HTERT RPE-1 (cell line): ENCODE data around the gene TPD52L2.
"Not testable (repeated sequence)": the region's sequence is repeated elsewhere in the genome, so short reads cannot be mapped to it uniquely, and the experiment has no call there.

Experiments used
- in situ Hi-C: fragments of 300-500 bp; cut with MboI; formaldehyde crosslinking; loops from 4 replicates; pipeline ENCODE4 v1.14.3; 2020; ENCODE audit warnings: low sequenced_read_pairs

The TPD52L2 gene

DNA sequence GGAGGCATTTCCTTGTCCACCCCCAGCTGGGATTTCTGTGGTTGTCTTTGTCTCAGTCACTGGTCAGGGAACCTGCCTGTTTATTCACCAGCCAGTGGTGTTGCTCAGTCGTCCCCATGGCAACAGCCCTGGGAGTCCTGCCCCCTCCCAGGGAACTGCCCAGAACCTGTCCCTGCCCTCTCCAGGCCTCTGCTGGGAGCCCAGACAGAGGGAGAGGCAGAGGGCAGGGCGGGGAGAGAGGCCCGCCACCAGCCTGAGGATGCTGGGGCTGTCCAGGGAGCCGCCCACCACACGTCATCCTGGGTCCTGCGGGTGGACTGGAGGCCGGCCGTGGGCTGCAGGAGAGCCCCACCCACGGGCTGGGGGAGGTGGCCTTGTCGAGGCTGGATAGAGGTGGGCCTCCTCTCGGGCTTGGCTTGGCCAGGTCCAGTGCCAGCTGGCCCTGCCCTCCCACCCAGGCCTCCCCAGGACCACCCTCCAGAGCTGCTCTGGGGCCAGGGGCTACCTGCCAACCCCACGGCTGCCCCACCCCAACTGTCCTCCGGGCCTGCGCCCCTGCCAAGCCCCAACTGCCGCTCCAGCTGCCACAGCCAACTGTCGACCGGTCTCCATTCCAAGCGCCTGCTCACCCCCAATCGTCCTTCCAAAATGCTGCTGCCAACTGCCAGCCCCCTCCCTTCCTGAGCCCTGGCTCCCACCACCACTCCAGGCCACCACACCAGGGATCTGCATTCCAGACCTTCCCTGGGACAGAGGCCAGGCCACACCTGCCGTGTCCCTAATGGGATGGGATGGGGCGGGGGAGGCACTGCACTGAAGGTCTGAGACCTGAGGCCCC, 29.8 kb upstream of the TPD52L2 start:
- in situ Hi-C loops: no loop called here

DNA sequence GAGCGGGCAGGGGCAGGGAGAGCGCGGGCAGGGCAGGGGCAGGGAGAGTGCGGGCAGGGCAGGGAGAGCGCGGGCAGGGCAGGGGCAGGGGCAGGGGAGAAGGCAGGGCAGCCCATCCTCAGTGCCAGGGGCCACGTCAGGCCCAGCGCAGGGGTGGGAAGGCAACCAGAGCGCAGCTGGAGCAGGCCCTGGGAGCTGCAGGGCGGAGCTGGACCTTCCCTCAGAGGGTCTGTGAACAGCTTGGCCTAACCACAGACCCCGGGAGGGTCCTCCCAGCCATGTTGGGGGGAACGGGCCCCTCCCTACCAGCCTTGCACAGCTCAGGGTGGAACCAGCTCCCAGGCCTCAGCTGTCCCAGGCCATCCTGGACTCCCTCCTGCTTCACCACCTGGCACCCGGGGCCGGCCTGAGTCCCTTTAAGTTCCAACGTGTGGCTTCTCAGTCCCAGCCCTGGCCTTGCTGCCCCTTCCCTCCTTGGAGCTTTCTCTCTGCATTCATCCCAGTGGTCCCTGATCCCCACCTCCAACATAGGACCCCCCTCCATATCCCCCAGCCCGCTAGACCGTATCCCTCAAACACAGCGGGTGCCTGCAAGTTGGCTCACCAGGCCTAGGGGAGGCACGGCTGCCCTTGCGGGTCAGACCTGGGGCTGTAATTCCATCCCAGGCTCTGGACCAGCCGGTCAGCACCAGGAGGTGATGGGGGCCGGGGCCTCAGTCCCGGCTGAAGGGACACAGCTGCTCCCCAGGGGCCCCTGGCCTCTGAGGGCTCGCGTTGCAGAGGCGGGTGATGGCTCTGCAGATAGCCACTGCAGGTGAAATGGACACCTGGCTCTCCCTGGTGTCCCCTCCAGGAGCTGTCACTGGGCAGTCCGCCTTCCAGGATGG, 28.4 kb upstream of the TPD52L2 start:
- in situ Hi-C loops: no loop called here

DNA sequence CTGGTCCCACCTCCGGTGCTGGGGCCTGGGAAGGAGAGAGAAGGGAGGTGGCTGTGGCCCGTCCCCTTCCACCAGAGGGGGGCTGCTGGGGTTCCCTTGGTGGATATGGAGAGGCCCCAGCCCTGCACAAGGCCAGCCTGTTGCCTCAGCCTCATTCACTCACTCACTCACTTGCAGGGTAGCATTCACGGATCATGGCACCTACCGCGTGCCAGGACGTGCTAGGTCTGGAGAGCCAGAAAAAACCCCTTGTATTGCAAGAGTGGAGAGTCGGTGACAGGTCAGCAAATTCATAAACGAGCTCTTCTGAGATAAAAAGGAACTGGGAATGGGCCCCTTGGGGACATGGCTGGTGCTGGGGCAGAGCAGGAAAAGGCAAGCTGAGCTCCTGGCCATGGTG, 27.6 kb upstream of the TPD52L2 start:
- in situ Hi-C loops: no loop called here

DNA sequence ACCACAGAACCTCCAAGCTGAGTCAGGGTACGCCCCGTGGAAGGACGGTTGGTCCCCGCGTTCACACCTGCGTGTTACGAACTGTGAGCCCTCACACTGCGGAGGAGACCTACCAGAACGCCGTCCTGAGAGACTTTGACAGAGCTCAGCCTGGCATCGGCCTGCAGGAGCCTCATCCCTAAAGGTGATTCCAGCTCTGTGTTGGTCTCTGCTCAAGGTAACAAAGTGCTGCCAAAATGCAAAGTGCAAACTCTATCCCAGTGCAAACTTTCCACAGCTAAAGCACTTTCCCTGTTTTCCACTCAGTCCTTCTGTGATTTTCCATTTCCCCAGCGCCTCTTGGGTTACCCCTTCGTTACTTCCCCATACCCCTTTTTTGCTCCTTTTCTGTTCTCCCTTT, 25.4 kb upstream of the TPD52L2 start:
- in situ Hi-C loops: no loop called here

DNA sequence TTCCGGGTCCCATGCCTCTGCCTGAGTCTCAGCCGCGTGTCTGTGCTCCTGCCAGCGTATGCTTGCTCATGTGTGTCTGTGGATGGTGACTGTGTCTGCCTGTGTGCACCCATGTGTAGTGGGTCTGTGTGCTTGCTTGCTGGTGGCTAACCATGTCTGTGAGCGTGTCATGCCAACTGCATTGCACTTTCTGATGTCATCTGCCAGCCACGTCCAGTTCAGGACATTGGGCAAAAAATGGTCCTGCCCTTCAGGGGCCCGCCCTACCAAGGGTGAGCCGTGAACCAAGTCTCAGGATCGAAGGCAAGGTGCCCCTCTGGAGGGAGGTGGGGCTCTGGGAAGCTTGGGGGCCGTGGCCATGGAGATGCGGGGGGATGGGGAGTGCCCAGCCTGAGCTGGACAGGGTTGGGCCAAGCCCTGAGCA, 24.7 kb upstream of the TPD52L2 start:
- in situ Hi-C loops: no loop called here

DNA sequence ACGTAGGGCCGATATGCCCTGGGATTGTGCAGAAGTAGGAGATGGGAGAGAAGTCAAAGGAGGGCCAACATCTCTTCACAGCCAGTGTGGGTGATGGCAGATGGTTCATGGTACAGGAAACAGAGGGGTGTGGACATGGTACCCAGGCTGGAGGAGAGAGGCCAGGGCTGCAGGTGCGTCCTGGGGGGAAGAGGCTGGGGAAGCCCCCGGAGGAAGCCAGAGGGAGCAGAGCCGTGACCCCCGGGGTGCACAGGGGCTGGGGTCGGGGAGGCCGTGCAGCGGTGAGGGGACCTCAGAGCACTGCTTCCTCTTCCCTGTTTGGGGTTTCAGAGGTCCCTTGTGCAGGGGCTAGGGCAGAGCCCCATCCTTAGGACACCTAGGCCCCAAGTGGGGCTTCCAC, 22.8 kb upstream of the TPD52L2 start:
- in situ Hi-C loops: no loop called here

DNA sequence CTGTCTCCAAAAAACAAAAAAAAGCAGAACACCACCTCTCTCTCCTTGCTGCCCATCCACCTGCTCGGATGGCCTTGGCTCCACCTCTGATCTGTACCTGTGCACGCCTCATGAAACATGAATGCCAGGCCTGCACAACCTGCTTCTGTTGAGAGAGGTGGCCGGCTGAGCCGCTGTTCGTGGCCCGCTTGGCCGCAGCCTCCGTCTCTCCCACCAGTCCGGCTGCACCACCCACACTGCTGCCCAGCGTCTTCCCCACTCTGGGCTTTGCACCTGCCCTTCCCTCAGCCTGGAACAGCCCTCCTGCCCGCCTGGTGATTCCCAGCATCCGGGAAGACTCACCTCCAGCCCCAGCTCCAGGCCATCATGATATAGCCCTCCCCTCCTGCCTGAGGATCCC, 21.8 kb upstream of the TPD52L2 start:
- in situ Hi-C loops: no loop called here

DNA sequence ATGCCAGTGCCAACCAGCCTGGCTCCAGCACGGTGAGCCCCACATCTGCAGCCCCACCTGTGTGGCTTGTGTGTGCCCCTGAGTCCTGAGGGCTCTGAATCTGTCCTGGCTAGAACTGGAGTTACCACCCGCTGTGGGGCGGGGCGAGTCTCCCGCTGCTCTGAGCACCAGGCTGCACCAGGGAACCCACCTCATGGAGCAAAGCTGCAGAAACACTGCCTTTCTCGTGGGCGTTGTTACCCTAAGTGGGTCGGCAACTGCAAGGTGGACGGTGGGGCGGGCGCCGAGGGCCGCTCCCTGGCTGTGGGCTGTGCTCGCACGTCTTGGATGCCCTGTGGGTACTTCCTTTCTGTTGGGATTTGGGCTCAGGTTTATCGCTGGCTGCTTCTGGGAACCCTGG, 21.3 kb upstream of the TPD52L2 start:
- in situ Hi-C loops: no loop called here

DNA sequence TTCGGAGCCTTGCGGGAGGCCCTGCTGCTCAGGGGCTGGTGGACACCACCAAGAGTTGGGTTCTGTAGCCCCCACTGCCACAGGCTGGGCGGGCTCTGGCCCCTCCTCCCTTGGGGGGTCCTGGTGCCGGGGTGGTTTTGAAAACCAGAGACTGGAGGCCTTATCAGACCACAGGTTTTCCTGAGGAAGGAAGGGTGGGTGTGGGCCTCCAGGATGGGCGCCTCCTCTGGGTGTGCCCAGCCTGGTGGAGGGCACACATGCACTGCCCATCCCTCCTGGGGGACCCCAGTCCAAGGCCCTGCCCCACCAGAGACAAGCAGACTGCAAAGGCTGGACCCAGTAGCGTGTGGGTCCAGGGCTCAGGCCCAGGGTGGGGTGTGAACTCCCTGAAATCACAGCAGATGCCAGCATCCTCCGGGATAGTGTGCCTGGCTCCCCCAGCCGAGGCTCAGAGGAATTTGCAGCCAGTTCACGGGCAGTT, 20.5 kb upstream of the TPD52L2 start:
- in situ Hi-C loops: no loop called here

DNA sequence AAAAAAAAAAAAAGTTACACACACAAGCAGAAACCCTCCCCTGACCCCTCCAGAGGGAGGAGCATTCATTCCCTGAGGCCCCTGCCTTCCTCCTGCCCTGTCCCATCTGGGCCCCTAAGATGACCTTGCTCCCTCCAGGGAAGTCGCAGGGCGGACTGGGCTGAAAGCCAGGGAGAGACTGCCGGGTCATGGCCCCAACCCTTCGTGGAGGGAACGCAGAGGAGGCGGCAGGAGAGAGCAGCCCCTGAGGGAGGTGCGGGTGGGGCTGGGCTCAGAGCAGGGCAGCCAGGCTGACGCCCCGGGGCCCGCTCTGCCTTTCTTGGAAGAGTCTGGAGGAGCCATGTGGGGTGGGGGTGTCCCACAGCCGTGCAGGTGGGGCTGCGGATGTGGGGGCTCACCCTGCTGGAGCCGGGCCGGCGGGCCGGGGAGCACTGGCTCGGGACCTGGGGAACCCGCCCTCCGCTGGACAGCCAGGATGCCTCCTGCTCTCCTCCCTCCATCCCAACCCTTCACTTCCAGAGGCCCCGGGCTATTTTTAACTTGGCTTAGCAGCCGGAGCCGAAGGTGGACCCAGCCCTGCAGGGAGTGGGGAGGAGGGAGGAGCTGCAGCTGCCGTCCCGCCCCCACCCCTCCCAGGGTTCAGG, 18.8 kb upstream of the TPD52L2 start:
- in situ Hi-C loops: no loop called here

DNA sequence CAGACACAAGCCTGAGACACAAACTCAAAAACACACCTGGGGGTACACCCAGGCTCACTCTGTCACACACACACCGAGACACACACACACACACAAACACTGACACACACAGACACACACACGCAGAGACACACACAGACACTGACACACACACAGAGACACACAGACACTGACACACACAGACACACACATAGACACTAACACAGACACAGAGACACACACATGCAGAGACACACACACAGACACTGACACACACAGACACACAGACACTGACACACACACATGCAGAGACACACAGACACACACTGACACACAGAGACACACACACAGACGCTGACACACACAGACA, 18.2 kb upstream of the TPD52L2 start:
- in situ Hi-C loops: no loop called here

DNA sequence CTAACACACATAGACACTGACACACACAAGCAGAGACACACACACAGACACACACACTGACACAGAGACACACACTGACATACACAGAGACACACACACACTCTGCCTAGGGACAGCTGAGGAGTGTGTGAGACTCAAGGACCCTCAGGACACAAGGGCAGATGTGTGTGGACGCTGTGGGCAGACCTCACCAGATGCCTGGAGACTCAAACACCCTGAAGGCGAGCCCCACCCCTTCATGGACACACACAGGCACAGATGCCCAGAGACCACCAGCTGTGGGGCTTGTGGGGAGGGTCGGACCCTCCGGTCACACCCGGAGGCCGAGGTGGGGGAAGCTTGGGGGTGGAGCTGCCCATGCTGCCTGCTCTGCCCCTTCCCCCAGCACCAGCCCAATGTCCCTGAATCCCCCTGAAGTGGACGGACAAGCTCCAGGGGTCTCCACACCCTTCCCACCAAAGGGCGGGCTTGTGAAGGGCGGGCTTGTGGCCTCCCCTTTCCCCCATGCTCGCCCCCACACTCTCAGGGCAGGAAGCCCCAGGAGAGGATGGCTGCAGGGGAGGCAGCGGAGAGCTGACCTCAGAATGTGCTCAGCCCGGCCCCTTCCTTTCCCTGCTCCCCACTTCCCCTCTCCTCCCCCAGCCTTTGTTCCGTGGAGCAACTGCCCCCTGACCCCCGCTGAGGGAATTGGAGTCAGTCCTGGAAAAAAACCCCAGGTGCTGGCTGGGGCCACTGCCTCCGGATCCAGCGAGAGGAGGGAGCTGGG, 17.6 kb upstream of the TPD52L2 start:
- in situ Hi-C loops: no loop called here

DNA sequence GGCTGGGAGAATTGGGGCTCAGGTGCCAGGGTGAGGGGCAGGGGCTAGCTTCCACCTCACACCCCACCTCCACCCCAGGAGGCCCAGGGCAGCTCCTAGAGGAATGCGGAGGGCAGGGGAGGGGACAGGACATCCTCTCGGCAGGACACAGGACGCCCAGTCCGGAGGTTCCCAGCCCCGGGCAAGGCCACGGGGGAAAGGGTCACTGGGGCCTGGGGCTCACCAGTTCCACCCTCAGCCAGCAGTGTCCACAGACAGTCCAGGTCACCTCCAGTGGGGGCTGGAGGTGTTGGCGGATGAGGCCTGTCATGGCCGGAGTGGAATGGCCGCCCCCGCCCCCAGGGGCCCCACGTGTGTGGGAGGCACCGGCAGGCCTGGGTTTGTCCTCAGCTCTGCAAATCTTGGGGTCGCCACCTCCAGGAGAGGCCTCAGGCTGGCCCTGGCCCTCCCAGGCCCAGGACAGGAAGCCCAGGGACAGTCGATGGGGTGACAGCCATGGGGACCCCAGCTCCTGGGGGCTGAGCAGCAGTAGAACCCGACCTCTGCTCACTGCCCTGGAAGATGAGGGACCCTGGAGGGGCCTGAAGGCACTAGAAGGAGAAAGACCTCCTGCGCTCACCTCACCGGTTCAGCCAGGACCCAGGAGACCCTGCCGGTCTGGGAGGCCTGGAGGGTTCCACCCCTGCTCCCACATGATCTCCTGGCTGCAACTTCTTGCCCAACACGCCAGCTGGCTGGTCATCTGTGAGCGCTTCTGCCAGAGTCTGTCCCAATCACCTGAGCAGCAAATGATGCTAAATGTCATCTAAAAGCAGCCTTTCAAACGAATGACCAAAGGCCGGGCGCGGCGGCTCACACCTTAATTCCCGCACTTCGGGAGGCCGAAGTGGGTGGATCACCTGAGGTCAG, 16.8 kb upstream of the TPD52L2 start:
- in situ Hi-C loops: no loop called here

DNA sequence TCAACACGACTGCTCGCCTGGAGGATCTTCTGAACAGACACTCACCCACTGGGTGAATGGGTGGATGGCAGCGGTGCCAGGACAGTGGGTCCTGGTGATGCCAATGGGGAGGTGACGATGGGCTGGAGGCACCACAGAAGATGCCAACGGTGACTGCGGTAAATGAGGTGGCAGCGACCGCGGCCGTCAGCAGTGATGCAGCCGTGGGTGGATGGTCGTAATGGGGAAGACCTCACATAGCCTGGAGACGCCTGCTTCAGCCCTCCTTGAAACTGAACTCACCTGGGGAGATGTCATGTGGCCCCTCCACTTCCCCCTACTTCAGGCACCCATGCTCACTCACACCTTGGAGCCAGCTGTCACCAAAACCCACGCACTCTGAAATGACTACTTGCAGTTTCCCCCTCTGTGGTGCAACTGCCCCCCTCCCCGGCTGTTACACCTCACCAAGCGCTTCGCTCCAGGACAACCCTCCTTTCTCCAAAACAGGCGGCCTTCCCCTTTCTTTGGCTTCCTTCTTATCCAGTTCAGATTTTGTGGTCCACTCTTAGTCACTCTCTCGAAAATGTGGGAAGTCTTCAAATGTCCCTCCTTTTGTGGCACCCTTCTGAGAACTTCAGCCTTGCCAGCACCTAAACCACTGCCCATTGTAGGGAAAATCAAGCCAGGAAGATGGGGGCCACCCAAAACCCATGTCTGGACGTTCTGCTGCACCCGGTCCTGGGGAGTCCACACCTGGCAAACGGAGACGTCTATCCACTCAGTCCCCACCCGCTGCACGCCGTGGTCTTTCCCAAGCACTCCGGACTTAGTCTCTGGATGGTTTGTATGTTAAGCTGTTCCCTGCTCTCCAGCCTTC, 14.2 kb upstream of the TPD52L2 start:
- in situ Hi-C loops: no loop called here

DNA sequence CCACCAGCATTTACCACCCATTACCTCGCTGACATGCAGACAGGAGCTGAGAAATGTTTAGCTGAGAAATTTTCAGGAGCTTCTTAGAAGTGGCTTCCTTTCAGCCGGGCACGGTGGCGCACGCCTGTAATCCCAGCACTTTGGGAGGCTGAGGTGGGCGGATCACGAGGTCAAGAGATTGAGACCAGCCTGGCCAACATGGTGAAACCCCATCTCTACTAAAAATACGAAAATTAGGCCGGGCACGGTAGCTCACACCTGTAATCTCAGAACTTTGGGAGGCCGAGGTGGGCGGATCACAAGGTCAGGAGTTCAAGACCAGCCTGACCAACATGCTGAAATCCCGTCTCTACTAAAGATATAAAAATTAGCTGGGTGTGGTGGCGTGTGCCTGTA, 13.5 kb upstream of the TPD52L2 start:
- in situ Hi-C loops: not testable (repeated sequence)

DNA sequence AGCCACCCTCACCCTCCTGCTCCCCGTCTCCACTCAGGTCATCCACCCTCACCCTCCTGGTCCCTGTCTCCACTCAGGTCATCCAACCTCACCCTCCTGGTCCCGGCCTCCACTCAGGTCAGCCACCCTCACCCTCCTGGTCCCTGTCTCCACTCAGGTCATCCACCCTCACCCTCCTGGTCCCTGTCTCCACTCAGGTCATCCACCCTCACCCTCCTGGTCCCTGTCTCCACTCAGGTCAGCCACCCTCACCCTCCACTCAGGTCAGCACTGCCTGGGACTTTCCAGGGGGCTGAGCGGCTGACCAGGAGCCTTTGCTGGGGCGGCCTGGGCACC, 11.4 kb upstream of the TPD52L2 start:
- in situ Hi-C loops: not testable (repeated sequence)

DNA sequence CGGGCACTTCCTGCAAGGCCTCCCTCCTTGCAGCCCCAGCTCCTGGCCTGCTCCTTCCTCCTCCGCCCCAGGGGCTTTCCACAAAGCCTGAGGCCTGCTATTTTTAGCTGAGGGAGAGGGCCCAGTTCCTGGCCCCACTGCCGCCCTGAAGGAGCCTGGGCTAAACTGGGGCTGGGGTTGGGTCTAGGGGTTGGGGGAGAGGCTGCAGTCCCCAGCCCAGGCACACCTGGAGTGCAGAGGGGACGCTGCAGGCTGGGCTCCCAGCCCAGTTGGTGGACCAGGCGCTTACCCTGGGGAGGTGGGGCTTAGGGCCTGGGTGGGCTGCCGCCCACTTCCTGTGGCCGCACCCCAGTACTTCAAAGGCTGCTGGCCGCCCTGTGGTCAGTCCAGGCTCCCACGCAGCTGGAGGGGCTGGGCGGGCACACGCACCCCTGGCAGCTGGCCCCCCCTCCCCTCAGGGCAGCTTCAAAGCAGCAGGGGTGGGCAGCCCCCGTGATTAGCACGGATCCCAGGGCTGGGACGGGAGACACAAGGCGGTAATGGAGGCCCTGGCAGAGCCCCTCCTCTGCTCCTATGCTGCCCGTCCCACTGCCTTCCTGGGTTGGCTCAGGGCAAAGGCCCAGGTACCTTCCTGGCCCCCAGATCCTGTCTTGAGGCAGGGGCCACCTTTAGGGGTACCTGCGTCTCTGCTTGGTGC, 10.9 kb upstream of the TPD52L2 start:
- in situ Hi-C loops: no loop called here

DNA sequence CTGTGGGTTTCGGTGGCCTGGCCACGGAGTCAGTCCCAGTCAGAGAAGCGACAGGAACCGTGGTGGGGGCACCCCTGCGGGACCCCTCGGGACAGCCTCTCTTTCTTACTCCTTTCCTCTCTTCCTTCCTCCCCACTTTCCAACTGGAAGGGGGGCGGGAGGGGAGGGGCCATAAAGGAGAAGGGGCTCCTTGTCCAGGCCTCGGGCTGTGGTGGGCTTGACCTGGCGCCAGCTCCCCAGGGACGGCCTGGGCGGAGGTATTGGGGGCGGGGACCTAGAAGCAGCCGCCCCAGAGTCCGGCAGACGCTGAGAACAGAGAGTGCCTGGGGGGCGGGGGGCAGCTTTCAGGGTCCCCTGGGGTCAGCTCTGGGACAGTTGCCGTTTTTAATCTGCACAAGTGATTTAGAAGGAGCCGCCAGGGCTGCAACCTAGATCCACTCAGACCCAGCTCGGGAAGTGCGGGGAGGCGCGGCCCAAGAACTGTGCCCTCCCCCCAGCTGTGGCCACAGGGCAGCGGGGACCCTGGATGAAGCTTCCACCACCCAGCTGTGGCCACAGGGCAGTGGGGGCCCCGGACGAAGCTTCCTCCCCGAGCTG, 10.2 kb upstream of the TPD52L2 start:
- in situ Hi-C loops: no loop called here
